Subcutaneous abdominal adipose tissue (tissue), 5 donors: Measurements from ENCODE around the gene SYNE4.

ENCODE experiments used
- H3K27ac ChIP-seq: one replicate; pipeline ENCODE4 v1.7.0; 2013; ENCODE audit warnings: low read depth, mild to moderate bottlenecking, inconsistent platforms, low read length, moderate library complexity
- H3K27me3 ChIP-seq, 5 donors: one replicate each; pipeline ENCODE4 v1.7.0; 2013; ENCODE audit warnings: low read length in 5 of 5, inconsistent platforms in 1 of 5; ENCODE audit not compliant: control insufficient read depth in 5 of 5, insufficient read depth in 4 of 5
- H3K36me3 ChIP-seq, 5 donors: one replicate each; pipeline ENCODE4 v1.7.0; 2013; ENCODE audit warnings: low read length in 5 of 5; ENCODE audit not compliant: control insufficient read depth in 5 of 5, insufficient read depth in 5 of 5
- H3K4me1 ChIP-seq, 5 donors: one replicate each; pipeline ENCODE4 v1.7.0; 2013; ENCODE audit warnings: low read length in 5 of 5, mild to moderate bottlenecking in 3 of 5, moderate library complexity in 1 of 5; ENCODE audit not compliant: control insufficient read depth in 5 of 5, insufficient read depth in 5 of 5
- H3K4me3 ChIP-seq, 5 donors: one replicate each; pipeline ENCODE4 v1.7.0; 2013; ENCODE audit warnings: low read length in 5 of 5, low read depth in 1 of 5
- H3K9ac ChIP-seq, 5 donors: one replicate each; pipeline ENCODE4 v1.7.0; 2013; ENCODE audit warnings: low read length in 5 of 5, mild to moderate bottlenecking in 4 of 5, moderate library complexity in 3 of 5
- H3K9me3 ChIP-seq, 5 donors: one replicate each; pipeline ENCODE4 v1.7.0; 2013; ENCODE audit warnings: low read length in 5 of 5; ENCODE audit not compliant: control insufficient read depth in 5 of 5
- donor health status: healthy.
- donor health status: healthy.
- donor health status: healthy.
- donor health status: healthy.
- donor health status: healthy.

The SYNE4 gene

DNA sequence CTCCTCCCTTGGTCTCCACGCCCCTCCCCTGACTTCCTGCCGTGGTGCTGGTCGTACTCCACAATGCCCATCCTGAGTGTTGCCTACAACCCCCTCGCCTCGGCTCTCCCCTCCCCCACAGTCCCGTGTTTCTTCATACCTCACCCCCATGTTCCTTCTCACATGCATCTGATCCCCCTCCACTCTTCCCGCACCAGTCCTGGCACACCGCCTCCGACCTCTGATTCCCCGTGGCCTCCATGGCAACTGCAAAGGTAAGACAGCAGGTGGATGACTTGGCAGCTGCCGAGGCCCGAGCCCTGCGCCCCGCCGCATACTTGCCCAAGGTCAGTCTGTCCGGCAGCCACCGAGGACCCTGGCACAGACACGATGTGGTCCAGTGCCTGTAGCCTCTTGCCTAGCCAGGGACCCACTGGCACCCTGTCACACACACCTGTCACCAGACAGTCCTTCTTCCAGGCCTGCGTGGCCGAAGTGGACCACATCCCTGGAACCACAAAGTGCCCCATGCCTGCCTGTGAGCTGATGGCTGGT is 29.7 kb downstream of the SYNE4 start:
- Histone ChIP-seq H3K9me3 (no peaks in the 10 kb centered on the region), H3K36me3 (no peaks in the 10 kb centered on the region), H3K27ac (no peak overlapping the region), H3K27me3 (peaks cover 8 to 24% (median 19%) of the 10 kb centered on the region in 5 donors), H3K4me1 (no peaks in the 10 kb centered on the region), H3K9ac (no peak overlapping the region), H3K4me3 (no peak overlapping the region)

DNA sequence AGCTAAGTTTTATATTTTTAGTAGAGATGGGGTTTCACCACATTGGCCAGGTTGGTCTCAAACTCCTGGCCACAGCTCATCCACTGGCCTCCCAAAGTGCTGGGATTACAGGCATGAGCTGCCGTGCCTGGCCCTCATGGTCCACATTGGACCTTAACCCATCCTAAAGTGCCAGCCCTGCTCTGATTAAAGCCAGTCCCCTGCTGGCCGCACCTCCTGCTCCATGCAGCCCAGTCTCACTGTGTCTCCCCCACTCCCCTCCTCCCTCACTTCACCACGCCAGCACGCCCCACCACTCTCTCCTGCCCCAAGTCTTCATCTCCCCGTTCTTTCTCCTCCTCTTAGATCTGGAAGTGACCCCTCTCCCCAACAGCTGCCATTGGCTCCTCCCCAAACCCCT is 30.3 kb downstream of the SYNE4 start:
- Histone ChIP-seq H3K27ac (no peak overlapping the region), H3K4me3 (no peak overlapping the region), H3K4me1 (no peaks in the 10 kb centered on the region), H3K9ac (no peak overlapping the region), H3K27me3 (peaks cover 8 to 19% (median 17%) of the 10 kb centered on the region in 5 donors), H3K36me3 (no peaks in the 10 kb centered on the region), H3K9me3 (no peaks in the 10 kb centered on the region)

DNA sequence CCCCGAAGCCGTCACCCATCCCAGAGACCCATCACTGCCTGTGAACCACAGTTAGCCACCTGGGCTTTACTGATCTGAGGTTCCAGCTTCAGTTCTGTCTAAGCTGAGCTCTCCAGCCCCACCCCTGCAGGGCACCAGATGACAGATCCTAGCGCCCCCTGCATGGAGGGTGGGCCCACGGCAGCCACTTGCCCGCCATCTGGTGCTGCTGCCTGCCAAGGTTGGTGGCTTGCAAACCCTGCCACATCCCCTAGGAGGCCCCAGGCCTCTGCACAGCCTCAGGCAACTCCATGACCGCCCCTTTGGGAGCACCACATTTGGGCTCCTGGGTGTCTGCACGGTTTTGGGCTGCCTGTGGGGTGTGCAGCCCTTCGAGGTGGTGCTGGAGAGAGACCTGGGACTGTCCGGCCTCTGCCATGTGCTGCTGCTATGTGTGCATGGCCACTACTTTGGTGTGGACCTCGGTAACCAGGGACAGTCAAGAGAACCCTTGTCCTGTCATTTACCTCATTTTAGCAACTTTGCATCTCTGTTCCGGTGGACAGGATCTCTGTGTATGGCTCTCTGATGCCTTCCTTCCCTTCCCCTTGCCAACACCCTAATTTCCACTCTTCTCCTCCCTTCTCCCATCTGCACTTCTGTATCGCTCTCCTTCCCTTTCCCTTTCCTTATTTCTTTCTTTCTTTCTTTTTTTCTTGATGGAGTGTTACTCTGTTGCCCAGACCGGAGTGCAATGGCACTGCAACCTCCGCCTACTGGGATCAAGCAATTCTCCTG is 31.0 kb downstream of the SYNE4 start:
- Histone ChIP-seq H3K4me3 (no peak overlapping the region), H3K27ac (no peak overlapping the region), H3K27me3 (peaks cover 8 to 19% (median 16%) of the 10 kb centered on the region in 5 donors), H3K36me3 (no peaks in the 10 kb centered on the region), H3K9me3 (no peaks in the 10 kb centered on the region), H3K4me1 (no peaks in the 10 kb centered on the region), H3K9ac (no peak overlapping the region)

DNA sequence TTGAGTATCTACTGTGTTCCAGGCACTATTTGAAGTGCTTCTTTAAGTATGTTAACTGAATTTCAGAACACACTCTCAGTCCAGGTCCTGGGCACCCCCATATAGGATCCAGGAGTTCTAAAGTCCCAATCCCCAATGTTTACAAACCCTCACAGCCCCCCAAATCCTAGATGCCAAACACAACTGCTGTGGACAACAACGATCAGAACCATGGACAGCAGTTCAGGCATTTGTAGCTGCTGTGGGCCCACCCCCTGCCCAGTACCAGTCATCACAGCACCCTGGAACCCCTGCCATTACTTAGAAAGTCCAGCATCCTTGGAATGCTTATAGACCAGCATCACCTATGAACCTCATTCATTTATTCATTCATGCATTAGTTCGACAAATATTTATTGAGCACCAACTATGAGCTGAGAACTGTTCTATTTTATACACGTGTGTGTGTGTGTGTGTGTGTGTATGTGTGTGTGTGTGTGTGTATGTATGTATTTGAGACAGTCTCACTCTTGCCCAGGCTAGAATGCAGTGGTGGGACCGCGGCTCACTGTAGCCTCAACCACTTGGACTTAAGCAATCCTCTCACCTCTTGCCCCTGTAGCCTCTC is 32.9 kb downstream of the SYNE4 start:
- Histone ChIP-seq H3K27me3 (peaks cover 5 to 16% (median 13%) of the 10 kb centered on the region in 5 donors), H3K4me1 (no peaks in the 10 kb centered on the region), H3K9me3 (no peaks in the 10 kb centered on the region), H3K9ac (no peak overlapping the region), H3K36me3 (no peaks in the 10 kb centered on the region), H3K4me3 (no peak overlapping the region), H3K27ac (no peak overlapping the region)

DNA sequence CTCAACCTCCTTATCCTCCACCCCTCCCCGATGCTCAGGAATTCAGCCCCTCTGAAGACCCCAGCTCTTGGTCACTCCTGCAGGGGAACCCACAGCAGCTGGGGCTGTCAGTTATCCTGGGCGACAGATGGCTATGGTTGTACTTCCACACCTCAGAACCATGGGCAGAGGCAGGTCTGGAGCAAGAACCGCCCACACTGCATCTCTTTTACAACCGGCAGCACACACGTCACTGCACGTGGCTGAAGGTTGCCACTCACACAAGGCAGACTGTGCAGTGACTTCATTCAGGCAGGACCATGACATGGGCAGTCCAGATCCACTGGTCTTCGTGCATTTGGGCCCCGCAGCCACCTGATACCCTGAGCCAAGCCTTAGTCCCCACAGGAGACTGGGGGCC is 35.1 kb downstream of the SYNE4 start:
- H3K4me1 ChIP-seq, result no peaks in the 10 kb centered on the region
- no peak overlapping the region for H3K4me3 ChIP-seq
- H3K9me3 ChIP-seq, result no peaks in the 10 kb centered on the region
- peaks cover 0 to 10% (median 6%) of the 10 kb centered on the region in 5 donors for H3K27me3 ChIP-seq
- no peaks in the 10 kb centered on the region for H3K36me3 ChIP-seq
- no peak overlapping the region for H3K9ac ChIP-seq
- no peak overlapping the region for H3K27ac ChIP-seq

DNA sequence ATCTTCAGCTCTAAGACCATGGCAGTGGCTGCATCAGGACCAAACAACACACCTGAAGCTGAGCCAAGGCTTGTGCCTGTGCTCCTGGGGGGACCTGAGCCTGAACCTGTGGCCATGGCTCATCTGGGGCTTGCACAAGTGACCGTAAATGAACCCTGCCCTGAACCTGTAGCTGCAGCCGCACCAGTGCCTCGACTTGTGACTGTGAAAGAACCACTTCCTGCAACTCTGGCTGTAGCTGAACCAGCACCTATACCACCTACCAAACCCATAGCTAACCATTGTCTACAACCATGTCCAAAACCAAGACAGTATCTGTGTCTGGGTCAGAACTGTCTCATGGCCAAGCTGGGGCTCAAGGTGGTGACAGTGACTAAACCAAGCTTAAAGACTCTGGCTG is 41.8 kb downstream of the SYNE4 start:
- Histone ChIP-seq H3K4me1 (no peaks in the 10 kb centered on the region), H3K27me3 (peaks cover 0 to 5% (median 3%) of the 10 kb centered on the region in 5 donors), H3K9ac (no peak overlapping the region), H3K27ac (no peak overlapping the region), H3K4me3 (no peak overlapping the region), H3K36me3 (no peaks in the 10 kb centered on the region), H3K9me3 (no peaks in the 10 kb centered on the region)

DNA sequence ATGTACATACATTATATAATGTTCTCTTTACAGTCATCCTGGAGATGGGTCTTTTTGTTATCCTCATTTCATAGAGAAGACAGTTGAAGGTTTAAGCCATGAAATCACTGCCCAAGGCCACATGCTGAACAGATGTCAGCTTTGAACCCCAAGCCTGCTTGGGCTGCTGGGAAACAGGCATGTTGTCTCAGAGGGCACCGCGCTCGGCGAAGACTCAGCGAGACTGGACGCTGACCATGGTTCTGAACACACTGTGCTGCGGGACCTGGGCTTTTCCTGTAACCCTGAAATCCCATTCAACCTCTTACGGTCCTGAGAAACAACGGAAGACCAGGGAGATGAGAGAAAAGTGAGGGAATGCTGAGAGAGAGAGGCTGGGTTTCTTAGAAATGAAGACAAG is 45.1 kb downstream of the SYNE4 start:
- Histone ChIP-seq H3K27ac (no peak overlapping the region), H3K4me3 (no peak overlapping the region), H3K9me3 (no peaks in the 10 kb centered on the region), H3K4me1 (peaks cover 0 to 13% (median 10%) of the 10 kb centered on the region in 5 donors), H3K27me3 (peaks cover 7 to 28% (median 23%) of the 10 kb centered on the region in 5 donors), H3K9ac (no peak overlapping the region), H3K36me3 (no peaks in the 10 kb centered on the region)

DNA sequence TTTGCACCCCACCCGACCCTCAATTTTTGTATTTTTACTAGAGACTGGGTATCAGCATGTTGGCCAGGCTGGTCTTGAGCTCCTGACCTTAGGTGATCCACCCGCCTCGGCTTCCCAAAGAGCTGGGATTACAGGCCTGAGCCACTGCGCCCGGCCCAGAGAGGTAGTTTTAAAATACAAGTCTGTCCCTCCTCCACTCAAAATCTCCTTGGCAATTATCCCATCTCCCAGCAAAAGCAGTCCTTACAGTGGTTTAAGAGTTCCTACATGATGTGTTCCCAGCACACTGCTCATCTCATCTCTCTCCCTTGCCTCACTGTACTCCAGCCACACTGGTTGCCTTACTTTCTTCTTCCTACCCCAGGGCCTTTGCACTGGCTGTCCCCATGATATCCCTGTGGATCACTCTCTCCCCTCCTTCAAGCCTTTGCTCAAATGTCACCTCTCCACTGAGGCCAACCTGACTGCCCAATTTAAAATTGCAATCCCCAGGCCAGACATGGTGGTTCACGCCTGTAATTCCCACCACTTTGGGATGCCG is 48.1 kb downstream of the SYNE4 start:
- peaks cover 7 to 34% (median 25%) of the 10 kb centered on the region in 5 donors for H3K27me3 ChIP-seq

DNA sequence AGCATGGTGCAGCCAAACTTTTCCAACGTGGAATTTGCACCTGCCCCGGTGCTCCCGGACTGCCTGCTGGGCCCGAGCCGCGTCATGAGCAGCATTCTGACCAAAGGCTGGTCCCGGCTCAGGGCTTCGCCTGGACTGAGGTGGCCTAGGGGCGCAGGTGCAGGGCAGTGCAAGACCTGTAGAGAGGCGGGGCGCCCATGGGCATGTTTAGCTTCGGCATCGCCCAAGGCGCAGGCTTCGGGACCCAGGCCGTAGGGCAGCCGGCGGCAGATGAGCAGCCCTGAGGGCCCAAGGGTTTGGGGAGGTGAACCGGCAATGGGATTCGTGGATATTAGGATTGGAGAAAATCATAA is 48.7 kb downstream of the SYNE4 start:
- Histone ChIP-seq H3K4me1 (peaks cover 0 to 13% (median 10%) of the 10 kb centered on the region in 5 donors), H3K9me3 (peaks cover 0 to 6% (median 0%) of the 10 kb centered on the region in 5 donors), H3K36me3 (no peaks in the 10 kb centered on the region), H3K9ac (no peak overlapping the region), H3K4me3 (no peak overlapping the region), H3K27ac (no peak overlapping the region), H3K27me3 (peaks cover 7 to 34% (median 25%) of the 10 kb centered on the region in 5 donors)

More for the DNA sequence above, 48.1 kb downstream of the SYNE4 start:
- no peak overlapping the region for H3K4me3 ChIP-seq
- no peak overlapping the region for H3K9ac ChIP-seq
- H3K4me1 ChIP-seq, result peaks cover 0 to 13% (median 10%) of the 10 kb centered on the region in 5 donors
- H3K27ac ChIP-seq, result no peak overlapping the region
- no peaks in the 10 kb centered on the region for H3K36me3 ChIP-seq
- H3K9me3 ChIP-seq, result peaks cover 0 to 6% (median 0%) of the 10 kb centered on the region in 5 donors
